Stimulated activated CD4-positive, alpha-beta T cell treated with anti-CD3 and anti-CD28 coated beads, Interleukin-15, amount 100 ng/mL, for 24 hours (primary cell): ENCODE measurements around the gene TRO.

Source experiments
- DNase-seq: peaks from one replicate; pipeline ENCODE4 v3.0.0-alpha.2; 2020

Gene TRO

GRCh38 chrX:54977387-54977786 is 56.8 kb downstream of the TRO start:
- no peak for DNase-seq

GRCh38 chrX:54978448-54978847 is 57.8 kb downstream of the TRO start:
- no peak for DNase-seq

GRCh38 chrX:54979432-54979831 is 58.8 kb downstream of the TRO start:
- no peak for DNase-seq

- DNase-seq = no peak
These were observed 59.7 kb downstream of the TRO start for GRCh38 chrX:54980334-54980733.
